GM18505 (cell line): ENCODE measurements around the gene ZDHHC3.

ENCODE experiments used
- ATAC-seq: cut with Tn5 transposase; IDR thresholded peaks from one replicate; pipeline ENCODE4 v1.9.1; 2021; ENCODE audit not compliant: unreplicated experiment
- POLR2A ChIP-seq: IDR thresholded peaks from 4 replicates; pipeline ENCODE4 v1.6.1; 2011; ENCODE audit warnings: borderline replicate concordance; ENCODE audit not compliant: insufficient read depth, insufficient read length; ENCODE audit errors: extremely low read depth

The ZDHHC3 gene

DNA sequence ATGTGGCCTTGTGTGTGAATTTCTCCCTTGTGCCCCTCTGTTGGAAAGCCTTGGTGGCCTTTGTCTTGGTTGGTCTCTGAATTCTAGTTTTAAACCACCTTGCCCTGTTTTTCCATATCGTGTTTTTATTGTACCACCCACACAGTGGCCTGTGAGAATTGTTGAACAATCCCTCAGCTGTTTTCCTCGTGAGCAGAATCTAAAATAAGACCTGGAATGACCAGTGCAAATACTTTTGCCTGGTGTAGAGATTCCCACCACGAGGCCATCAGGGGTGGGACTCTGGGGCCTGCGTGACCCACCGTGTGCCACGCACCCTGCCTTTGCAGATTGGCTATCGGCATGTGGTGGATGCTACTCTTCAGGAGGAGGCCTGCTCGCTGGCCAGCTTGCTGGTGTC is 31.1 kb upstream of the ZDHHC3 start:
- ATAC-seq, result no peak
- TF ChIP-seq POLR2A, result no peak

DNA sequence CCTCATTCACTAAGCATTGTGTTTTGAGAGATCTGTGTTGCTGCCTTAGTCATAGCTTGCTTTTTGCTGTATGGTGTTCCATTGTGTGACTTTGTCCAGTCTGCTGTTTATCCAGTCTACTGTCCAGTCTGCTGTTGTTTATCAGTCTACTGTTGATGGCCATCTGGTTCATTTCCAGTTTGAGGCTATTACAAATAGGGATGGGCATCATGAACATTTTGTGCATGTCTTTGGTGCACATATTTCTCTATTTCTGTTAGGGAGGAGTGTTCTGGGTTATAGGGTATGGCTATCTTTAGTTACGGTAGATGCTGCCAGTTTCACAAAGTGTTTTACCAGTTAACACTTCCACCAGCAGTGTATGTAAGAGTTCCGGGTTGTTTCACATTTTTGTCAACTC is 27.9 kb upstream of the ZDHHC3 start:
- ATAC-seq, result no peak
- no peak for TF ChIP-seq POLR2A

DNA sequence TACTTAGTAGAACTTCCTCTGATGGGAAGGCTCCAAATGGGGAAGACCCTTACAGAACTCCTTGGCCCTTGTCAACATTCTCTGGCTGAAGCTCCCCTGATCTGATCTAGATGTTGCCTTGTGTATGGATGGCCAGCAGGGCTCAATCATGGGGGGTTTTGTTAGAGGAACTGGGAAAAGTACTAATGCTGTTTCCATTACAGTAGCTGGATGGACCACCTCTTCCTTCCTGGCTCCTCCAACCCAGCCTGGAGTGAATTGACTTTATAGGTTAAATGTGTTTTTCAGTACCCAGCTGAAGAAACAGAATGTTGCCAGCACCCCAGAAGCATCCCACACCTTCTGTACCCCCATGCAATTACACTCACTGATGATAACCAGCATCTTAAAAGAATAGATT is 27.4 kb upstream of the ZDHHC3 start:
- TF ChIP-seq POLR2A, result no peak
- no peak for ATAC-seq

DNA sequence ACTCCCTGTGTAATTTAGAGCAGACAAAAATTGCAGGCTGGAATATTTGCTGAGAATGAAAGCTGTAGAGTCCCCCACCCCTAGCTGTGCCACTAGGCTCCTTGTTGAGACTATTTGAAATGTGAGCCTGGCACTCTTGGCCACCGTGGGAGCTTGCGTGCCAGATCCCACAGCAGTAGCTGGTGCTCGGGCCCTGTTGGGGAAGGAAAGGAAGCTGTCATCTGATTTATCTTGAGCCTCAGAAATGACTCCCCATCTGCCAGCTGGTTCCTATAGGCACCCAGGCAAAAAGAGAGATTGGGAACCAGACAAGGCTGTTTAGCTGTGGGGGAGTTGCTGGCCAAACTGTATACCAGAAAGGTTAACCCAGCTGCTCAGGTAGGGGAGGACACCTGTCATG is 26.7 kb upstream of the ZDHHC3 start:
- no peak for ATAC-seq
- no peak for TF ChIP-seq POLR2A

DNA sequence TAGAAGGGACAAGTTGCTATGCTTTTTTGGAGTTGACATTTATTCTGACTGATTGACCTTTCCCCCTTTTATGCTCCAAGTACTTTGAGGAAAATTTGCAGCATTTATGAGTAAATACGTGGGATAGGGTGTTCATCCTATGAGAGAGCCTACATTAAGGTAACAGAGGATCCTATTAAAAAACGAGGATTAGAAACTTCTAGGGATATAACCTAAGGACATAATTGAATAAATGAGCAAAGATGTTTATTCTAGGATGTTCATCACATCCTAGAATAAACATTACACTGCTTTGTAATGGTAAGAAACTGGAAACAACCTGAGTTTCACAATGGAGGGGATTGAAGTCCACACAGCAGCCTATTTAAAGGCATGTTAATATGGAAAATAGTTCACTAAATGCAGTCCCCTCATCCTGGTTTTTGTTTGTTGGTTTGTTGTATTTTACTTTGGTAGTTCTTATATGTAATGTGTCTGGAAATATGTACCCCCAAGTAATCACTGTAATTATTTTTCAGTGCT is 26.2 kb upstream of the ZDHHC3 start:
- ATAC-seq, result no peak
- TF ChIP-seq POLR2A, result no peak

DNA sequence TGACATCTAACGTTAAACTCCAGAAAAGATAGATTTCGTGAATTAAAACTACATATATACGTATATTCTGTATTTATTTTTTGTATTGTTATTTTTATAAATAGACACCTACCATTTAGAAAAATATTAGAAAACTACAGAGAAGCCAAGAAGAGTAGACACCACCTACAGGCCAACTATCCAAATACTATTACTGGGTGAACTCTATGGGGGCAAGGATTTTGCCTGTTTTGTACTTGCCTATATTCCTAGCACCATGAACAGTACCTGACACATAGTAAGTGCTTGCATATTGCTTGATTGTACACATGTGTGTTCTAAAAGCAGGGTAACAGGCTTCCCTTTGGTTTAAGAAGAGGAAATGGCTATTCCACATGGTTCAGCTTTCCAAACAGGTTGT is 25.8 kb upstream of the ZDHHC3 start:
- TF ChIP-seq POLR2A, result no peak
- no peak for ATAC-seq

DNA sequence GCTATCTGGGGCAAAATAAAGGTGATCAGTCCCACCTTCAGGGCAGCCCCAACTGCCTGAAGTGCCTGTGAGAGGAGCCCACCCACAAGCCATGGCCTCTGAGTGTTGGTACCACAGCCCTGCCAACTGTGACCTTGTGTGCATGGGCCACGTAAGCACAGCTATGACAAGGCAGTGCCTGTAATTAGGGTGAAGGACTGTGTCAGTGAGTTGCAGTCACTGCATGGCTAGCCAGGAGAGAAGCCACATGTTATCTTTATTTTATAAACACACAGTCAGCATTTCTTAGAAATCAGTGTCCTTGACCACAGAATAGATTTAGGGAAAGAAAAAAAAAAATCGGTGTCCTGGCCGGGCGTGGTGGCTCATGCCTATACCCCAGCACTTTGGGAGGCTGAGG is 24.8 kb upstream of the ZDHHC3 start:
- no peak for TF ChIP-seq POLR2A
- no peak for ATAC-seq

DNA sequence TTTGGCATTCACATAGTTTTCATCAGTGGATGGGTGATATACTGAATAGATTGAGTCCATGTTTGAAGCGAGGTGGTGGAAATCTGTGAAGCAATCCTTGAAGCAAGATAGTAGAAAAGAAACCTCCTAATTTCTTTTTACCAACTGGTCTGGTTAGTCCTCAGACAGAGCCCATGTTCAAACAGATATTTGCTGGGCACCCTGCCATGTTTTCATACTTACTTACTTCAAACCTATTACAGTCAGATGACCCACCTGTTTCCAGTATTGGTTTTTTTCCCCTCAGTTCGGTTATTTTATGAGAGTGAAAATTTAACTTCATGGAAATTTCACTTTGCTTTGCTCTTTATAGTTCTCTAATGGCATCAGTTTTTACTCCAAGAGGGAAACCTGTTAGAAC is 23.8 kb upstream of the ZDHHC3 start:
- ATAC-seq, result no peak
- no peak for TF ChIP-seq POLR2A

DNA sequence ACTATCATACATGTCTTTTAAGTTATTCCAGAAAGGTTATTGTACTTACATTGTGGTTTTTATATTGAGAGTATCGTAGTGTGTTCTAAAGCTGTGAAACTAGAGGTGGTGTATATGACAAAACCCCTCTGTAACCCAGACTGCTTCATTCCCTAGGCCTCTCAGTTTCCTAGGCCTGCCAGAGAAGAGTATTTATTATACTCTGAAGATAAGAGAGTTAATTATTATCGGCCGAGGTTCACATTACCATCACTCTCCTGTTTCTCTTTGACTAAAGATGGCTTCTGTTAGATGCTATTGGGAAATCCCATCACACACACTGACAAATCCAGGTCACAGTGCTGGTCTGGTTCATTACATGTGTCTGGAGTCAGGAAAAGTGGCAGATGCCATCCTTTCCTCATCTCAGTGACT is 20.6 kb upstream of the ZDHHC3 start:
- ATAC-seq, result no peak
- TF ChIP-seq POLR2A, result no peak

DNA sequence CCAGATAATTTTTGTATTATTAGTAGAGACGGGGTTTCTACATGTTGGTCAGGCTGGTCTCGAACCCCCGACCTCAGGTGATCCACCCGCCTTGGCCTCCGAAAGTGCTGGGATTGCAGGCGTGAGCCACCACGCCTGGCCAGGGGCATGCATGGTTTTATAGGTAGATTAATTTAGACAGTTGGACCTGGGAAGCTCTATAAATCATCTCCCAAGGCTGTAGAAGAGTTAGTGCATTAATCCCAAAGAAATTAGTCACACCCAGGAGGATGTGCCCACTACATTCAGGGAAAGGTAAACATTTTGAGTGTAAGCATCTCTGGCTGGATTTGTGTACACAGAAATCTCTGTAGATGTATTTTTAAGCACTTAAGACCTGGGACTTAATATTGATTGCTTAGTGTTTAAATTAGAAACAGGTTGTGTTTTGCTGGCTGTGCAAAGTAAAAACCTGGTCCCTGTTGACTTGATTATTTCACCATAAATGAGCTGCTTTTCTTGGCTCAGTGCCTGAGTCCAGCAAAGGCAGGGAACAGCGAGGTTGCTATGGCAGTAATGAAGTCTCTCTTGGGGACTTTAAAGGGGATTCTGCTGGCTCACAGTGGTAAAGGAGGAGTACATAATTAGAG is 19.3 kb upstream of the ZDHHC3 start:
- TF ChIP-seq POLR2A, result no peak
- no peak for ATAC-seq

DNA sequence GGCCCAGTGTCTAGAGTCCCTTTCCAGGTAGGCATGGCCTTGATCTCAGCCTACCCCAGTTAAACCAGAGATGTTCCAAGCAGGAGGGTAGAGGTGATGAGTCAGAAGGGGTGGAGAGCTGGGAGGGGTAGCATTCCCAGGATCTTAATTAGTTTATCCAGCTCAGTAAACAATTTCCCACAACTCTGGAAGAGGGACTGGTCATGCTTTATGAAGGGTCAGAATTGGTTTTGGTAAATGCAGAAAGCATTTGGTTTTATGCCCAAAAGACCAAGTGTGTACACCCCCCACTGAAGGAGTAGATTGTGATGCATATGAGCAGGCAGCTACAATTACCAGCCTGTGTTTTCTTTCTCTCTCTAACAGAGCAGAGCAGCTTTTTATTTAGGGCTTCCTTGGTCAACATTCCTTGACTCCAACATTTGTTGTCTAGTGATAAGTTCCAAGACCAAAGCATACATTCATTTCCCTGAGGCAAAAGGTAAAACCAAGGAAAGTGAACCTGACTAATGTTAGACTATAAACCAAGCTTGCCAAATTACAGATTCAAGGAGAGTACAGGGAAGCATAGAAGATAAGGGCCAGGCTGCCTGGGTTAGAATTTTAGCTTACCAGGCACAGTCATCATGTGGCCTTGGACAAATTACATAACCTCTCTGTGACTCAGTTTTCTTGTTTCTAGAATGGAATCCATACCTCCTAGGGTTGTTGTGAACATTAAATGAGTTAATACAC is 17.7 kb upstream of the ZDHHC3 start:
- no peak for TF ChIP-seq POLR2A
- no peak for ATAC-seq

DNA sequence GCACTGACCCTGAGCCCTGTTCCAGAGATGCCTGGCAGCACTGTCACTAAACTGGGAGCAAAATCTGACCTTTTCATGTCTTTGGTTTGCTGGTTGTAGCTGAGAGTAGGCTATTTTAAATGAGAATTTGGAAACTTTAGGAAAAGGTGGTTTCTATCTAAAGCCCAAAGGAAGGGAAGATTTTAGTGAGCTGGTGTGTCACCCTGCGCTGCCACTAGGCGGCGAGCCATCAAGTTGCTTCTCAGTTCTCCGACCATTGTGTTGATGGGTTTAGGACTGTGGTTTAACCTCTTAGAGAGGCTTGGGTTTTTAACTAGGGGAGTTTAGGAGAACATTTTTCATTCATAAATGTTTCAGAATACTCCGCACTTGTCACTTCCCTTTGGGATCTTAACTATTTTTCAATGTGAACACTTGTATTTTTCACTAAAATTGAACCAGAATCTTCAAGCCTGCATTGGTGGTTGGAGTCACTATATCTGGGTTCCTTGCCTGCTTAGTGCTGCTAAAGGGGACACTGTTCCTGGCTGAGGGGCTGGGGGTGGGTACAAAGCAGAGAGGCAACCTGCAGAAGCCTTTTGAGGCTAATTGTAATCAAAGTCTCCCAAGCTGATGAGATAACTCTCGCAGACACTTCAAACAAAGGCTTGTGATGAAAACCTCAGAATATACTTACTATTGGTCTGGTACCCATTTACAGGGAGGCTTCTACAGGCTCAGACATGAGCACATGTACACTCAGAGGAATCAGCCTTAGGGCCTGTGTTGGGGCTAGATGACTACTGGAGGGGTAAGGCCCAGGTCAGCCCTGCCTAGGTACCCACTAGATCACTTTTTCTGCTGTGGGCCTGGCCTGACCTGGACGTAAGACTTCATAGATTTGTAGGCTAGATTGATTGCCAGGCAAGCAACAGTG is 16.8 kb upstream of the ZDHHC3 start:
- ATAC-seq, result no peak
- TF ChIP-seq POLR2A, result no peak

DNA sequence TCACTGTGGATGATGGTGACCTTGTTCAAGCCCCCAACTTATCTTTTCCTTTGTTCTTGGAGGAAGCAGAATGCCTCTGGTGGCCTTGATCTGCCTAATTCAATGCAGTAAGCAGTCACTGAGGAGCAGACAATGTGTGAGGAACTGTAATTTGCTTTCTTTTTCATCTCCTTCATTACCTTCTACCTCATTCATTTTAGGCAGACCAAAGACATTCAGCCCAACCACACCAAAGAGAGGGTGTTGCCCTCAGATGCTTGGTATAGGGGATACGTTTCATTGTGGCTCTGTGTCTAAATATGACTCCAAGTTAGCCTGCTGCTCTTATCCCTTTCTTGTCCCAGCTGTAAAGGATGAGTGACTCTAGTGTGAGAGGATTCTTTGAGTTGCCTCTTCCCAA is 15.4 kb upstream of the ZDHHC3 start:
- TF ChIP-seq POLR2A, result no peak
- no peak for ATAC-seq

DNA sequence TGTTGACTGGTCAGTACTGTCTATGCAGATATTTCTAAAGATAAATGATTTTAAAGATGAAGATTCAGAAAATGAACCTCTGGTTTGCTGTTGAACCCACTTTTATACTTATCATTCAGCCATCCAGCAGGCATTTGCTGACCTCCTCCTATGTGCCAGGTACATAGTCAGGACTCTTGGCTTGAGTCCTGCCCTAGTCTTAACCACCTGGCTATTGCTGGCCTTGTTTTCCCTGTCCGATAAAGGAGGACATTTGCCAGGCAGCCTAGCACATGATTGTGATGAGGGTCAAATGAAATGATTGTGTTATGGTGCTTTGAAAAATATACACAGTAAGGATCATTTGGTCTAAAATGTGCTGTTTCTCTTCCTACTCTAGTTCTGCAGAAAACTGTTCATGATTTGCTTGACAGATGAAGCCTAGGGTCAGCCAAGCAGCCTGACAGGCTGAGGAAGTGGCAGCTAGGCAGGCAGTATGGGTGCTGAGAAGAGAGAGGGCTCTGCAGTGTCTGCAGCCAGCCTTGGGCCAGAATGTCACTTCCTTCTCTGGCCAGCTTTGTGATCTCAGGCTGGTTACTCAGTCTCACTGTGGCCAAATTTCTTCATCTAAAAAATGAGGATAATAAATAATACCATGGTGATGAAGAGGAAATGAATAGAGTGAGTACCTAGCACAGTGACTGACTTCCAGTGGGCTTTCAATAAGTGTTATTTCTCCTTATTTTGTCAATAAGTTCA is 13.8 kb upstream of the ZDHHC3 start:
- no peak for ATAC-seq
- no peak for TF ChIP-seq POLR2A

DNA sequence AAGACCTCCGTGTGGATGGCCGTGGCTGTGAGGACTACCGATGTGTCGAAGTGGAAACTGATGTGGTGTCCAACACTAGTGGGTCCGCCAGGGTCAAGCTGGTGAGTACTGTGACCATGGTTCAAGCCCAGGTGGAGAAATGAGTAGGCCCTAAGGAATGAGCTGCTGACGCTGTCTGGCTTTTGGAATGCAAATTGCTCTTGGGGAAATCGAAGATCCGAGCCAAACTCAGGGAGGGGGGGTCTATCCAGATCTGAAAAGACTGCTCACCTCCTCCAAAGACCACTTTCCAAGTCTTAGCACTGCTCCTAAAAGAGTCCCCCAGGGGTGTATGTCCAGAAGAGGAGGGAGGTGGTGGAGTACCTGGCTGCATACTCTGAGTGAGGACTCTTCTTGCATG is 13.2 kb upstream of the ZDHHC3 start:
- TF ChIP-seq POLR2A, result no peak
- ATAC-seq, result no peak
